HFFc6 (cell line): ENCODE results near the gene PDE8B. TPM values are rescaled to one million over a fixed set of nuclear protein-coding genes. Genes with fewer than 3 reads are reported as not detected.

ENCODE experiments used
- DNase-seq: peaks from one replicate; pipeline ENCODE4 v3.0.0-alpha.2; 2018
- H3K27ac Mint-ChIP-seq: 2 replicates; pipeline ENCODE4 v1.8.0; 2020; ENCODE audit warnings: mild to moderate bottlenecking, mixed read lengths
- H3K27me3 Mint-ChIP-seq: 2 replicates; pipeline ENCODE4 v1.8.0; 2021; ENCODE audit warnings: mild to moderate bottlenecking, moderate library complexity, mixed read lengths; ENCODE audit not compliant: insufficient read depth
- H3K36me3 Mint-ChIP-seq: 2 replicates; pipeline ENCODE4 v1.8.0; 2021; ENCODE audit warnings: low read depth, mixed read lengths
- H3K4me1 Mint-ChIP-seq: 2 replicates; pipeline ENCODE4 v1.8.0; 2020; ENCODE audit warnings: low read depth, mixed read lengths
- H3K4me3 Mint-ChIP-seq: 2 replicates; pipeline ENCODE4 v1.8.0; 2020; ENCODE audit warnings: mild to moderate bottlenecking, moderate library complexity, mixed read lengths
- H3K9me3 Mint-ChIP-seq: 2 replicates; pipeline ENCODE4 v1.8.0; 2020; ENCODE audit warnings: mild to moderate bottlenecking, mixed read lengths
- total RNA-seq, 6 experiments: library from RNA; stranded (reverse); fragmentation: NEBNext Ultra II Directional; extraction: Animal tissue kit (Norgen Biotek cat#: 25700); gene quantifications; 2 replicates in 1 of 6; 3 replicates in 5 of 6; pipeline ENCODE4 v1.2.3, GENCODE V29; 2021
- TF ChIP-seq, protein P1 (sequence below): fragments of 200-600 bp; sonication (generic); IDR thresholded peaks from 2 replicates; pipeline ENCODE4 v1.5.0; 2021; ENCODE audit warnings: antibody characterized with exemption, mild to moderate bottlenecking

Gene PDE8B
- total RNA-seq, 6 experiments from 2014 or later, result 0.14 TPM; not detected in 5

DNA sequence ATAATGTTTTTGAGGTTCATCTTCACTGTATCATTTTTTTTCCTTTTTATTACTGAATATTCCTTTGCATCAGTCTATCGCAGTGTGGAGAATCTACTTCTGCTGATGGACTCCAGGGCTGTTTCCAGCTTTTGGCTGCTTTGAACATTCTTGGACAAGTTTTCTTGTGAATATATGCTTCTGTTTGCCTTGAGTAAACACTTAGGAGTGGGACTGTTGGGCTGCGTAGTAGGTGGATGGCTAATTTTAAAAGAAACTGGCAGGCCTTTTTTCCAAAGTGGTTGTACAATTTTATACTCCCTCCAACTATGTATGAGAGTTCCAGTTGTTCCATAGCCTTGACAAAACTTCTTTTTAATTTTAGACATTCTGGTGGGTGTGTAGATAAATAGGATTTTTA lies 179.3 kb downstream of the PDE8B start:
- Mint-ChIP-seq H3K4me3 (no peak overlapping the region), H3K27ac (no peak overlapping the region), H3K9me3 (peaks cover 8% of the 10 kb centered on the region; the same call in 1 of the 2 replicates), H3K27me3 (peaks cover 28% of the 10 kb centered on the region), H3K36me3 (peaks cover 6% of the 10 kb centered on the region; the same call in 1 of the 2 replicates), H3K4me1 (peaks cover 14% of the 10 kb centered on the region)
- TF ChIP-seq, protein P1, sequence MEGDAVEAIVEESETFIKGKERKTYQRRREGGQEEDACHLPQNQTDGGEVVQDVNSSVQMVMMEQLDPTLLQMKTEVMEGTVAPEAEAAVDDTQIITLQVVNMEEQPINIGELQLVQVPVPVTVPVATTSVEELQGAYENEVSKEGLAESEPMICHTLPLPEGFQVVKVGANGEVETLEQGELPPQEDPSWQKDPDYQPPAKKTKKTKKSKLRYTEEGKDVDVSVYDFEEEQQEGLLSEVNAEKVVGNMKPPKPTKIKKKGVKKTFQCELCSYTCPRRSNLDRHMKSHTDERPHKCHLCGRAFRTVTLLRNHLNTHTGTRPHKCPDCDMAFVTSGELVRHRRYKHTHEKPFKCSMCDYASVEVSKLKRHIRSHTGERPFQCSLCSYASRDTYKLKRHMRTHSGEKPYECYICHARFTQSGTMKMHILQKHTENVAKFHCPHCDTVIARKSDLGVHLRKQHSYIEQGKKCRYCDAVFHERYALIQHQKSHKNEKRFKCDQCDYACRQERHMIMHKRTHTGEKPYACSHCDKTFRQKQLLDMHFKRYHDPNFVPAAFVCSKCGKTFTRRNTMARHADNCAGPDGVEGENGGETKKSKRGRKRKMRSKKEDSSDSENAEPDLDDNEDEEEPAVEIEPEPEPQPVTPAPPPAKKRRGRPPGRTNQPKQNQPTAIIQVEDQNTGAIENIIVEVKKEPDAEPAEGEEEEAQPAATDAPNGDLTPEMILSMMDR, result no peak
- DNase-seq, result no peak

DNA sequence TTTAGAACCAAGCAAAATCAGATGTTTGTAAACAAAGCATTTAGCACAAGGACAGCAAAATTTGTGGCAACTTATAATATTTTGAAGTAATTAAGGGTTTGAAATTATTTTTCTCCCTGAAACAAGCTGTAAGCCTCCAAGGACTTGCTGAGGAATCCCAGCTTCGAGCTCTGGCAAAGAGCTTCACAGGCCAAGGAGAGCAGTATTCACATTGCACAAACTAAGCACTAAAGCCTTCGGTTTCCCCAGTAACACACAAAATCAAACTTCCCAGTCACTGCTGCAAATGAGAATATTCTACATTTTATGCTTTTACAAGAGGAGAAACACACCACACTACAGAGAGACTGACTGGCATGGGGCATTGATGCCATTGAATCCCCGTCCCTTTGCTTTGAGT lies 179.7 kb downstream of the PDE8B start:
- H3K9me3 Mint-ChIP-seq, result peaks cover 8% of the 10 kb centered on the region; the same call in 1 of the 2 replicates
- no peak for DNase-seq
- peaks cover 6% of the 10 kb centered on the region; the same call in 1 of the 2 replicates for H3K36me3 Mint-ChIP-seq
- H3K27me3 Mint-ChIP-seq, result peaks cover 28% of the 10 kb centered on the region
- TF ChIP-seq, protein P1, result no peak
- H3K27ac Mint-ChIP-seq, result no peak overlapping the region
- no peak overlapping the region for H3K4me3 Mint-ChIP-seq
- peaks cover 14% of the 10 kb centered on the region for H3K4me1 Mint-ChIP-seq

DNA sequence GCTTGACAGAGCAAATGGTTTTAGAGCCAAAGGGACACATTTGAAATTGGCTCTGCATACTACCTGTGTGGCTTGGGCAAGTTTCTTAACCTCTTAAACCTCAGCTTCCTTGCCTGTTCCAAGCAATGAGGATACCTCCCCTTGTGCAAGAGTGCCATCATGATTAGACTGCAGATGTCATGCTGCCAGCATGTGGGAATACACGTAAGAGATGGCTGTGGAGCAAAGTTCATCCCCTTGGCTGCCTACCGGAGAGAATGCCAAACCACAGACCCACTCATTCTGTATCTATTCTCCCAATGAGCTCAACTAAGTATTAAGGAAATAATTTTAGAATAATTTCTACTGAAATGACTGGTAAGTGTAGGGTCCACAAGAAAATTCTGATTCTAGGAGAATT lies 180.3 kb downstream of the PDE8B start:
- peaks cover 8% of the 10 kb centered on the region; the same call in 1 of the 2 replicates for H3K9me3 Mint-ChIP-seq
- peaks cover 28% of the 10 kb centered on the region for H3K27me3 Mint-ChIP-seq
- peaks cover 14% of the 10 kb centered on the region for H3K4me1 Mint-ChIP-seq
- peak; percentile 70 for DNase-seq
- H3K4me3 Mint-ChIP-seq, result no peak overlapping the region
- TF ChIP-seq, protein P1, result no peak
- H3K27ac Mint-ChIP-seq, result no peak overlapping the region
- H3K36me3 Mint-ChIP-seq, result peaks cover 6% of the 10 kb centered on the region; the same call in 1 of the 2 replicates

DNA sequence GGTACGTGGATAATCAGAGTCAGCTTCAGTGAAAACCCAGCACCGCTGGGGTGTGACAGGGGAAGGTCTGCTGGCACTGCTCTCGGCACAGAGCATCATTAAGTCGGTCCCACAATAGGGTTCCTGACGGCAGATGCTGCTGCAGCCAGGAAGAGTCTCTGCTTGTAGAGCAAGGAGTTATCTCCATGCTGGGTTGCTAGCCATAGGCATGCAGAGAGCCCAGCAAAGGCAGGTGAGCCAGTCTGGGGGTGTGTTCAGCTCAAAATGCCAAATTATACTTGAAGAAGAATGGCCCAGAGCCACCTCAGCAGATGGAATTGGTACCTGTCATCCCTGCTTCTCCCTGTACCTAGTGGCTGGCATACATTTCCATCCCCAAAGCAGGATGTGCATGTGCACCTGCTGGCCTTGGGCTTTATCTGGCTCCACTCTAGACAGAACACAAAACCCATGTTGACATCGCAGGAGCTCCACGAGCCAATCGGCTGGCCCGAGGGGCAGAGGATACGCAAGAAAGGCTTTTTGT lies 180.8 kb downstream of the PDE8B start:
- peaks cover 8% of the 10 kb centered on the region; the same call in 1 of the 2 replicates for H3K9me3 Mint-ChIP-seq

DNA sequence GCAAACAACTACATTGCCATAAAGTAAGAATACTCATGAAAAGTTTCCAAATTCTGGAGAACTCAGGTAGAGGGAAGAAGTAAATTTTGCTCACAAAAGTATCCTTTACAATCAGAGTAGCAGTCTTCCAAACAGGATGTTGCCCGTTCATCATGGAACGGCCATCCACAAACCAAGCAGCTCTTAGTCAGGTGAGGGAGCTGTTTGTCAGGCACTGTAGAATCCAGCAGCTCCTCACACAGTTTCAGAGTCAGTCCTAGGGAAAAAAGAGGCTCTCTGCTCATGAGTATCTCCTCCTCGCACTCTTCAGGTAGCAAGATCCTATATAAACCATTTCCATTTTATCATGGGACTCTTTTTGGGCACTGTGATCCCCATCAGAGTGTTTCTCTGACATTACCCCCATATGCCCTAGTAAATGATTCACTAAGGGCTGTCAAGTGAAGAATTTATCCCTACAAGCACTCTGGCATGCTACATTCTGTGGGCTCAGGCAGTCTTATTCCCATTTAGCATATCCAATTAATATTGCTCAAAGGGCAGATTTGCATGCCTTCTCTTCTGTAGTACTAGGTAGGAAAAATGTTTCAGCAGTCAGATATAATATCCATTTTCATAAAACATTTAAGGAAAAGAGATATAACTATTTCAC lies 183.7 kb downstream of the PDE8B start:
- TF ChIP-seq, protein P1, result no peak
- no peak for DNase-seq
- Mint-ChIP-seq H3K9me3 (no peaks in the 10 kb centered on the region), H3K27ac (no peak overlapping the region), H3K36me3 (no peaks in the 10 kb centered on the region), H3K27me3 (peaks cover 22% of the 10 kb centered on the region), H3K4me3 (no peak overlapping the region), H3K4me1 (peaks cover 14% of the 10 kb centered on the region)

More for the DNA sequence above, 180.8 kb downstream of the PDE8B start:
- Mint-ChIP-seq H3K27ac (no peak overlapping the region), H3K4me3 (no peak overlapping the region), H3K4me1 (peaks cover 14% of the 10 kb centered on the region), H3K27me3 (peaks cover 28% of the 10 kb centered on the region), H3K36me3 (peaks cover 6% of the 10 kb centered on the region; the same call in 1 of the 2 replicates)
- no peak for DNase-seq
- TF ChIP-seq, protein P1, result no peak
